Hepatocyte (in vitro differentiated cells): ENCODE data around the gene GNPAT. TPM values are rescaled to one million over a fixed set of nuclear protein-coding genes. Genes with fewer than 3 reads are reported as not detected.

ENCODE experiments used
- DNase-seq: peaks from one replicate; pipeline ENCODE4 v3.0.0-alpha.2; 2016; ENCODE audit warnings: low spot score
- H2AFZ ChIP-seq: fragments of 200-600 bp; sonication (generic); 2 replicates; pipeline ENCODE4 v1.6.0; 2016; ENCODE audit warnings: antibody characterized with exemption, mild to moderate bottlenecking
- H3K27ac ChIP-seq: fragments of 200-600 bp; sonication (generic); 2 replicates; pipeline ENCODE4 v1.5.1; 2016; ENCODE audit warnings: mild to moderate bottlenecking
- H3K27me3 ChIP-seq: fragments of 200-600 bp; sonication (generic); 2 replicates; pipeline ENCODE4 v1.6.1; 2016
- H3K36me3 ChIP-seq: fragments of 200-600 bp; sonication (generic); replicated peaks from 2 replicates; pipeline ENCODE4 v1.5.1; 2016; ENCODE audit warnings: low read depth; ENCODE audit not compliant: insufficient read depth
- H3K4me1 ChIP-seq: fragments of 200-600 bp; sonication (generic); 2 replicates; pipeline ENCODE4 v1.5.1; 2016; ENCODE audit warnings: mild to moderate bottlenecking, moderate library complexity; ENCODE audit not compliant: insufficient read depth
- H3K4me2 ChIP-seq: fragments of 200-600 bp; sonication (generic); 2 replicates; pipeline ENCODE4 v1.6.0; 2016
- H3K4me3 ChIP-seq: fragments of 200-600 bp; sonication (generic); 2 replicates; pipeline ENCODE4 v1.5.1; 2016; ENCODE audit warnings: mild to moderate bottlenecking
- H3K79me2 ChIP-seq: fragments of 200-600 bp; sonication (generic); 2 replicates; pipeline ENCODE4 v1.6.0; 2017; ENCODE audit warnings: mild to moderate bottlenecking
- H3K9me2 ChIP-seq: fragments of 200-600 bp; sonication (generic); replicated peaks from 2 replicates; pipeline ENCODE4 v1.6.0; 2017; ENCODE audit warnings: mild to moderate bottlenecking; ENCODE audit not compliant: insufficient read depth
- H3K9me3 ChIP-seq: fragments of 200-600 bp; sonication (generic); 2 replicates; pipeline ENCODE4 v1.5.1; 2016; ENCODE audit warnings: low read depth, mild to moderate bottlenecking
- H4K20me1 ChIP-seq: fragments of 200-600 bp; sonication (generic); 2 replicates; pipeline ENCODE4 v1.6.0; 2016; ENCODE audit warnings: mild to moderate bottlenecking; ENCODE audit not compliant: insufficient read depth, poor library complexity, severe bottlenecking
- CTCF ChIP-seq: fragments of 200-600 bp; sonication (generic); IDR thresholded peaks from 2 replicates; pipeline ENCODE4 v1.5.1; 2016; ENCODE audit warnings: antibody characterized with exemption, mild to moderate bottlenecking; ENCODE audit not compliant: poor library complexity
- EZH2 ChIP-seq: fragments of 200-600 bp; sonication (generic); IDR thresholded peaks from 2 replicates; pipeline ENCODE4 v1.6.1; 2016; ENCODE audit warnings: antibody characterized with exemption, mild to moderate bottlenecking, borderline replicate concordance
- EZH2phosphoT487 ChIP-seq: fragments of 200-600 bp; sonication (generic); IDR thresholded peaks from one replicate; pipeline ENCODE4 v1.6.1; 2018; ENCODE audit warnings: antibody characterized with exemption, mild to moderate bottlenecking, low read depth, moderate library complexity; ENCODE audit not compliant: unreplicated experiment, severe bottlenecking
- WGBS: methylation state at CpG from one replicate; pipeline ENCODE4 v1.1.6; 2016; ENCODE audit warnings: low lambda C conversion rate; ENCODE audit errors: missing lambda C conversion rate; 5-methylcytosine and 5-hydroxymethylcytosine counted together
- polyA plus RNA-seq: library from polyadenylated mRNA; unstranded; fragments of >200 nt; fragmentation: Nextera tagmentation; extraction: Ambion mirVana; gene quantifications from 2 replicates; pipeline ENCODE4 v1.2.1, GENCODE V29; 2016
- total RNA-seq: library from RNA; depleted of rRNA; stranded (reverse); fragments of >200 nt; gene quantifications from 2 replicates; pipeline ENCODE4 v1.2.3, GENCODE V29; 2014

GNPAT gene
- total and polyA plus RNA-seq, 2 experiments from 2014 or later: 40.8 to 63.9 TPM

GRCh38 chr1:231217056-231217455 is 24.0 kb upstream of the GNPAT start:
- H3K36me3 ChIP-seq: no peaks in the 10 kb centered on the region
- H4K20me1 ChIP-seq: no peaks in the 10 kb centered on the region
- no peaks in the 10 kb centered on the region for H3K4me1 ChIP-seq
- H3K4me3 ChIP-seq: no peak overlapping the region
- no peaks in the 10 kb centered on the region for H3K9me3 ChIP-seq
- TF ChIP-seq EZH2phosphoT487 (no peak), CTCF (no peak), EZH2 (no peak)
- H3K4me2 ChIP-seq: no peak overlapping the region
- no peak for DNase-seq
- H3K79me2 ChIP-seq: no peaks in the 10 kb centered on the region
- H3K27ac ChIP-seq: peak overlapping the region; percentile 50
- no peaks in the 10 kb centered on the region for H3K27me3 ChIP-seq
- 89% methylated on average over 11 of the region's 11 CpGs for WGBS
- no peak overlapping the region for H2AFZ ChIP-seq
- no peaks in the 10 kb centered on the region for H3K9me2 ChIP-seq

- WGBS: 82% methylated on average over 6 of the region's 6 CpGs
- TF ChIP-seq EZH2 (no peak), EZH2phosphoT487 (no peak), CTCF (no peak)
- H3K4me2 ChIP-seq: no peak overlapping the region
- H3K4me1 ChIP-seq: no peaks in the 10 kb centered on the region
- no peak overlapping the region for H3K27ac ChIP-seq
- no peaks in the 10 kb centered on the region for H3K9me3 ChIP-seq
- no peaks in the 10 kb centered on the region for H3K79me2 ChIP-seq
- no peaks in the 10 kb centered on the region for H3K36me3 ChIP-seq
- no peak for DNase-seq
- no peaks in the 10 kb centered on the region for H3K9me2 ChIP-seq
- no peak overlapping the region for H2AFZ ChIP-seq
- H4K20me1 ChIP-seq: no peaks in the 10 kb centered on the region
- no peak overlapping the region for H3K4me3 ChIP-seq
- H3K27me3 ChIP-seq: no peaks in the 10 kb centered on the region
Observed at GRCh38 chr1:231218078-231218477, 22.9 kb upstream of the GNPAT start.

- H3K4me2 ChIP-seq: no peak overlapping the region
Observed at GRCh38 chr1:231219422-231220401, 21.3 kb upstream of the GNPAT start.

More at GRCh38 chr1:231219422-231220401, 21.3 kb upstream of the GNPAT start:
- Histone ChIP-seq H2AFZ (no peak overlapping the region), H3K4me1 (no peaks in the 10 kb centered on the region), H3K27ac (peak overlapping the region; percentile 37), H3K9me3 (no peaks in the 10 kb centered on the region), H3K27me3 (no peaks in the 10 kb centered on the region), H3K79me2 (no peaks in the 10 kb centered on the region), H4K20me1 (no peaks in the 10 kb centered on the region), H3K9me2 (no peaks in the 10 kb centered on the region), H3K4me3 (no peak overlapping the region), H3K36me3 (no peaks in the 10 kb centered on the region)
- TF ChIP-seq EZH2 (no peak), CTCF (no peak), EZH2phosphoT487 (no peak)
- DNase-seq: no peak
- 78% methylated on average over 10 of the region's 10 CpGs for WGBS
